Muscle of leg (tissue), 11 donors: ENCODE data around the gene INCENP. TPM values are rescaled to one million over a fixed set of nuclear protein-coding genes. Genes with fewer than 3 reads are reported as not detected.
"Not testable (repeated sequence)": the region's sequence is repeated elsewhere in the genome, so short reads cannot be mapped to it uniquely, and the experiment has no call there.

Source experiments
- DNase-seq: peaks from one replicate; pipeline ENCODE4 v3.0.0; 2013
- H3K27ac ChIP-seq: one replicate; pipeline ENCODE4 v1.5.1; 2013; ENCODE audit warnings: mild to moderate bottlenecking, low read length, control low read depth
- H3K27me3 ChIP-seq: one replicate; pipeline ENCODE4 v1.6.1; 2013; ENCODE audit warnings: low read length; ENCODE audit not compliant: control insufficient read depth, insufficient read depth
- H3K36me3 ChIP-seq: one replicate; pipeline ENCODE4 v1.6.1; 2013; ENCODE audit warnings: low read length; ENCODE audit not compliant: control insufficient read depth, insufficient read depth
- H3K4me1 ChIP-seq: one replicate; pipeline ENCODE4 v1.6.1; 2013; ENCODE audit warnings: low read length; ENCODE audit not compliant: control insufficient read depth, insufficient read depth
- H3K4me3 ChIP-seq: one replicate; pipeline ENCODE4 v1.5.1; 2013; ENCODE audit warnings: low read length, control low read depth
- H3K9me3 ChIP-seq: replicated peaks from 2 replicates; pipeline ENCODE4 v1.6.1; 2013; ENCODE audit warnings: low read depth, low read length; ENCODE audit not compliant: control insufficient read depth
- WGBS: methylation state at CpG from one replicate; pipeline ENCODE4 v1.1.5; 2013; ENCODE audit warnings: missing lambda C conversion rate; ENCODE audit not compliant: insufficient coverage; 5-methylcytosine and 5-hydroxymethylcytosine counted together
- polyA plus RNA-seq, 8 donors: library from polyadenylated mRNA; unstranded; fragments of 120-200 nt; gene quantifications; one replicate each; pipeline versions ENCODE4 v1.2.1 to v1.2.3, GENCODE V29; 2013; ENCODE audit warnings: inconsistent platforms in 1 of 8, low replicate concordance in 1 of 8; ENCODE audit not compliant: insufficient read length in 8 of 8, insufficient read depth in 1 of 8
- total RNA-seq: library from RNA; stranded (reverse); fragments of 120-200 nt; gene quantifications from one replicate; pipeline ENCODE4 v1.2.4, GENCODE V29; 2013

Gene INCENP
- total and polyA plus RNA-seq, 9 donors: 11.9 to 27.5 (median 19.8) TPM

DNA sequence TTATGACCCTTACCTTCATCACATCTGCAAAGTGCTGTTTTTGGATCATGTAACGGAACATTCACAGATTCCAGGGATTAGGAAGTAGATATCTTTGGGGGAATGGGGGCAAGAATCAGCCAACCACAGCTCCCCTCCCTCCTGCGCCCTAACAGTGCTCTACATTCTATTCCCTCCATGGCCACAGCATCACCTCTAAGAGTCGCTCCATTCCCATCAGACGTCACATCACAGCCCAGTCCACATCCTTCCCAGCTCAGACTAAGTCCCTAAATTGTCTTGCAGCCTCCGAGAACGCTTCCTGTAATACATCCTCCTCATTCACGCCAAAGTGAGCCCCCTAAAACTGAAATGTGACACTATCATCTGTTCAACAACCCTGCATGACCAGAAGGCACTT, 72.1 kb downstream of the INCENP start:
- H3K9me3 ChIP-seq: no peaks in the 10 kb centered on the region
- H3K4me3 ChIP-seq: no peak overlapping the region
- H3K27ac ChIP-seq: no peak overlapping the region
- DNase-seq: no peak
- H3K27me3 ChIP-seq: no peaks in the 10 kb centered on the region
- no peaks in the 10 kb centered on the region for H3K36me3 ChIP-seq
- 53% methylated on average over 5 of the region's 7 CpGs for WGBS
- no peaks in the 10 kb centered on the region for H3K4me1 ChIP-seq

GRCh38 chr11:62197400-62197799, 73.6 kb downstream of the INCENP start:
- H3K9me3 ChIP-seq, H3K4me3 ChIP-seq, H3K27ac ChIP-seq, DNase-seq, H3K27me3 ChIP-seq, H3K36me3 ChIP-seq, H3K4me1 ChIP-seq: not testable (repeated sequence)
- no CpG with 5 or more reads among the region's 2 CpGs for WGBS

GRCh38 chr11:62201376-62201775, 77.6 kb downstream of the INCENP start:
- H3K36me3 ChIP-seq: no peaks in the 10 kb centered on the region
- DNase-seq: no peak
- 75% methylated on average over 2 of the region's 2 CpGs for WGBS

More at GRCh38 chr11:62201376-62201775, 77.6 kb downstream of the INCENP start:
- H3K27ac ChIP-seq: no peak overlapping the region
- peaks cover 8% of the 10 kb centered on the region for H3K27me3 ChIP-seq
- H3K4me3 ChIP-seq: no peak overlapping the region
- no peaks in the 10 kb centered on the region for H3K4me1 ChIP-seq
- no peaks in the 10 kb centered on the region for H3K9me3 ChIP-seq

Other genes with a start within 250 kb of the INCENP start
- 32.0 TPM for gene FADS3, start 232.5 kb upstream of the INCENP start, total RNA-seq
- 10 to 100 TPM; 30.5 to 43.7 (median 39.6) TPM for gene FADS3, start 232.5 kb upstream of the INCENP start, polyA plus RNA-seq
- gene RAB3IL1, start 206.4 kb upstream of the INCENP start, total RNA-seq: 17.3 TPM
- gene RAB3IL1, start 206.4 kb upstream of the INCENP start, polyA plus RNA-seq: 10 to 100 TPM; 26.6 to 38.6 (median 35.5) TPM
- 1.6 TPM for gene BEST1, start 173.7 kb upstream of the INCENP start, total RNA-seq
- gene BEST1, start 173.7 kb upstream of the INCENP start, polyA plus RNA-seq: 1 to 10 TPM; 3.2 to 4.2 (median 3.9) TPM
- 445 TPM for gene FTH1, start 156.4 kb upstream of the INCENP start, total RNA-seq
- gene FTH1, start 156.4 kb upstream of the INCENP start, polyA plus RNA-seq: 1,000 to 10,000 TPM; 1,255 to 1,613 (median 1,403) TPM
- not detected for gene SCGB1D1, start 66.2 kb downstream of the INCENP start, total RNA-seq
- gene SCGB1D1, start 66.2 kb downstream of the INCENP start, polyA plus RNA-seq: not detected
- gene SCGB2A1, start 84.7 kb downstream of the INCENP start, total RNA-seq: not detected
- gene SCGB2A1, start 84.7 kb downstream of the INCENP start, polyA plus RNA-seq: not detected
- not detected for gene SCGB1D2, start 118.2 kb downstream of the INCENP start, total RNA-seq
- gene SCGB1D2, start 118.2 kb downstream of the INCENP start, polyA plus RNA-seq: not detected
- not detected for gene SCGB2A2, start 146.1 kb downstream of the INCENP start, total RNA-seq
- gene SCGB2A2, start 146.1 kb downstream of the INCENP start, polyA plus RNA-seq: under 1 TPM in 1 of 8 donors, not detected in 7; 0.38 TPM
- gene SCGB1D4, start 175.1 kb downstream of the INCENP start, total RNA-seq: not detected
- gene SCGB1D4, start 175.1 kb downstream of the INCENP start, polyA plus RNA-seq: not detected
- gene ASRGL1, start 213.4 kb downstream of the INCENP start, total RNA-seq: 2.5 TPM
- 1 to 10 TPM; 2.4 to 5.5 (median 3.6) TPM for gene ASRGL1, start 213.4 kb downstream of the INCENP start, polyA plus RNA-seq